CD4-positive, alpha-beta T cell treated with Interferon alpha-2 for 1 hour (primary cell): Measurements from ENCODE around the gene NDUFAF5.

Experiments
- DNase-seq, 2 donors: peaks; one replicate each; pipeline ENCODE4 v3.0.0-alpha.2; 2020 to 2022

The NDUFAF5 gene

GRCh38 chr20:13825465-13825864 lies 40.6 kb downstream of the NDUFAF5 start:
- no peak for DNase-seq

- DNase-seq = no peak
These were observed 46.6 kb downstream of the NDUFAF5 start for GRCh38 chr20:13831476-13831875.

- no peak for DNase-seq
These were observed 53.8 kb downstream of the NDUFAF5 start for GRCh38 chr20:13838664-13839063.

- no peak for DNase-seq
These were observed 54.7 kb downstream of the NDUFAF5 start for GRCh38 chr20:13839421-13840092.

- DNase-seq = no peak
These were observed 55.3 kb downstream of the NDUFAF5 start for GRCh38 chr20:13840093-13840465.

GRCh38 chr20:13841206-13841605 lies 56.4 kb downstream of the NDUFAF5 start:
- DNase-seq = no peak

GRCh38 chr20:13844296-13844695 lies 59.5 kb downstream of the NDUFAF5 start:
- DNase-seq = no peak

GRCh38 chr20:13851279-13851678 lies 66.5 kb downstream of the NDUFAF5 start:
- no peak for DNase-seq

- no peak for DNase-seq
These were observed 67.5 kb downstream of the NDUFAF5 start for GRCh38 chr20:13852306-13852705.

- DNase-seq = no peak
These were observed 70.8 kb downstream of the NDUFAF5 start for GRCh38 chr20:13855613-13856012.

- DNase-seq = no peak
These were observed 71.5 kb downstream of the NDUFAF5 start for GRCh38 chr20:13856354-13856753.

- DNase-seq = no peak
These were observed 72.5 kb downstream of the NDUFAF5 start for GRCh38 chr20:13857304-13857703.

GRCh38 chr20:13857961-13858360 lies 73.1 kb downstream of the NDUFAF5 start:
- no peak for DNase-seq

- DNase-seq = no peak
These were observed 73.6 kb downstream of the NDUFAF5 start for GRCh38 chr20:13858439-13858838.

GRCh38 chr20:13858871-13859270 lies 74.0 kb downstream of the NDUFAF5 start:
- no peak for DNase-seq

GRCh38 chr20:13862245-13862644 lies 77.4 kb downstream of the NDUFAF5 start:
- DNase-seq = no peak

- DNase-seq = no peak
These were observed 78.4 kb downstream of the NDUFAF5 start for GRCh38 chr20:13863244-13863643.

GRCh38 chr20:13865156-13865555 lies 80.3 kb downstream of the NDUFAF5 start:
- no peak for DNase-seq

GRCh38 chr20:13865791-13866351 lies 81.0 kb downstream of the NDUFAF5 start:
- no peak for DNase-seq

GRCh38 chr20:13868331-13868730 lies 83.5 kb downstream of the NDUFAF5 start:
- peak in 1 of 2 donors; percentile 24 for DNase-seq

GRCh38 chr20:13870170-13870748 lies 85.4 kb downstream of the NDUFAF5 start:
- DNase-seq = no peak
